SK-N-SH (cell line): ENCODE results near the gene NOL4L. TPM values are rescaled to one million over a fixed set of nuclear protein-coding genes. Genes with fewer than 3 reads are reported as not detected.

ENCODE experiments used
- CTCF ChIA-PET: fragments of 300-600, 350-600 bp; formaldehyde crosslinking; extraction: SDS; loops from one replicate; lab custom pipeline; 2021; lab: Yijun Ruan, JAX
- POLR2A ChIA-PET: fragments of 350-600 bp; sonication (Branson Sonifier 250); formaldehyde crosslinking; extraction: SDS; loops from one replicate; lab custom pipeline; 2020; ENCODE audit warnings: antibody characterized with exemption, inconsistent platforms; lab: Yijun Ruan, JAX
- DNase-seq: peaks from one replicate; pipeline ENCODE4 v3.0.0; 2012
- H2AFZ ChIP-seq: fragments of 200-600 bp; sonication (generic); 2 replicates; pipeline ENCODE4 v1.8.1; 2016; ENCODE audit warnings: antibody characterized with exemption, mild to moderate bottlenecking, low read depth
- H3F3A ChIP-seq: fragments of 200-600 bp; sonication (generic); replicated peaks from 2 replicates; pipeline ENCODE3; 2016; ENCODE audit warnings: antibody characterized with exemption, mild to moderate bottlenecking; ENCODE audit not compliant: insufficient read depth
- H3K27ac ChIP-seq, 2 experiments: fragments of 200-500 bp in 1 of 2; fragments of 200-600 bp in 1 of 2; sonication (Bioruptor generic) in 1 of 2; sonication (generic), shearing (Covaris generic) in 1 of 2; 2 replicates each; pipeline versions ENCODE4 v1.5.1 to v1.6.1; 2014 to 2016; ENCODE audit warnings: low read depth in 2 of 2, inconsistent platforms in 1 of 2, low read length in 1 of 2, mild to moderate bottlenecking in 1 of 2, mixed read lengths in 1 of 2
- H3K27me3 ChIP-seq: fragments of 200-600 bp; sonication (generic), shearing (Covaris generic); 2 replicates; pipeline ENCODE4 v1.6.1; 2016; ENCODE audit warnings: mixed run types; ENCODE audit not compliant: insufficient read depth
- H3K36me3 ChIP-seq, 2 experiments: fragments of 200-500 bp in 1 of 2; fragments of 200-600 bp in 1 of 2; sonication (Bioruptor generic) in 1 of 2; sonication (generic) in 1 of 2; replicated peaks in 1 of 2; 2 replicates each; pipeline versions ENCODE3 to v1.5.1; 2014 to 2016; ENCODE audit warnings: low read length in 1 of 2, mild to moderate bottlenecking in 1 of 2; ENCODE audit not compliant: insufficient read depth in 2 of 2, control insufficient read depth in 1 of 2
- H3K4me1 ChIP-seq, 2 experiments: fragments of 200-500 bp in 1 of 2; fragments of 200-600 bp in 1 of 2; sonication (Bioruptor generic) in 1 of 2; sonication (generic), shearing (Covaris generic) in 1 of 2; 2 replicates each; pipeline versions ENCODE4 v1.5.1 to v1.6.1; 2014 to 2016; ENCODE audit warnings: low read depth in 1 of 2, low read length in 1 of 2, mixed run types in 1 of 2; ENCODE audit not compliant: insufficient read depth in 2 of 2, control insufficient read depth in 1 of 2
- H3K4me2 ChIP-seq: fragments of 200-600 bp; sonication (generic), shearing (Covaris generic); 2 replicates; pipeline ENCODE4 v1.6.1; 2017; ENCODE audit warnings: mixed run types
- H3K4me3 ChIP-seq, 2 experiments: fragments of 200-500 bp in 1 of 2; fragments of 200-600 bp in 1 of 2; sonication (Bioruptor generic) in 1 of 2; sonication (generic), shearing (Covaris generic) in 1 of 2; 2 replicates each; pipeline versions ENCODE4 v1.5.1 to v1.8.1; 2014 to 2016; ENCODE audit warnings: low read depth in 2 of 2, inconsistent platforms in 1 of 2, low read length in 1 of 2, mild to moderate bottlenecking in 1 of 2, mixed read lengths in 1 of 2, moderate library complexity in 1 of 2
- H3K79me2 ChIP-seq: fragments of 200-600 bp; sonication (generic); 2 replicates; pipeline ENCODE4 v1.8.1; 2017; ENCODE audit warnings: mild to moderate bottlenecking; ENCODE audit not compliant: insufficient read depth
- H3K9ac ChIP-seq: fragments of 200-600 bp; sonication (generic); 2 replicates; pipeline ENCODE4 v1.6.1; 2017; ENCODE audit warnings: mixed run types
- H3K9me2 ChIP-seq: fragments of 200-600 bp; sonication (generic); 2 replicates; pipeline ENCODE4 v1.6.1; 2017; ENCODE audit warnings: mixed run types
- H3K9me3 ChIP-seq: fragments of 200-600 bp; sonication (generic); 2 replicates; pipeline ENCODE4 v1.6.1; 2017; ENCODE audit warnings: mixed run types, mild to moderate bottlenecking, moderate library complexity
- H4K20me1 ChIP-seq: fragments of 200-600 bp; sonication (generic); 2 replicates; pipeline ENCODE4 v1.6.1; 2017; ENCODE audit warnings: mild to moderate bottlenecking, mixed run types; ENCODE audit not compliant: insufficient read depth
- CHD2 ChIP-seq: fragments of 150-350 bp; IDR thresholded peaks from 2 replicates; pipeline ENCODE4 v1.6.1; 2018; ENCODE audit warnings: low read length; ENCODE audit not compliant: partially characterized antibody
- ELF1 ChIP-seq: IDR thresholded peaks from 2 replicates; pipeline ENCODE4 v1.4.0; 2012
- FOSL2 ChIP-seq: IDR thresholded peaks from 2 replicates; pipeline ENCODE4 v1.4.0; 2012; ENCODE audit warnings: low read depth, mild to moderate bottlenecking, moderate library complexity, borderline replicate concordance
- FOXJ3 ChIP-seq: sonication (generic); formaldehyde crosslinking; IDR thresholded peaks from 2 replicates; pipeline ENCODE4 v1.5.1; 2020; ENCODE audit warnings: mild to moderate bottlenecking, missing genetic modification reagents
- GABPA ChIP-seq: IDR thresholded peaks from 2 replicates; pipeline ENCODE4 v1.4.0; 2012; ENCODE audit warnings: low read depth, mild to moderate bottlenecking
- JUND ChIP-seq: IDR thresholded peaks from 2 replicates; pipeline ENCODE4 v1.4.0; 2012
- MXI1 ChIP-seq: IDR thresholded peaks from 2 replicates; pipeline ENCODE4 v1.6.1; 2012; ENCODE audit warnings: mild to moderate bottlenecking, low read depth, low read length, improper control_type of control experiment
- NFIC ChIP-seq: IDR thresholded peaks from 2 replicates; pipeline ENCODE4 v1.4.0; 2012; ENCODE audit warnings: borderline replicate concordance
- RAD21 ChIP-seq: IDR thresholded peaks from 2 replicates; pipeline ENCODE4 v1.6.1; 2012; ENCODE audit warnings: mild to moderate bottlenecking, low read length
- RCOR1 ChIP-seq: fragments of 150-350 bp; IDR thresholded peaks from 2 replicates; pipeline ENCODE4 v1.6.1; 2017; ENCODE audit warnings: antibody characterized with exemption, low read length
- REST ChIP-seq: IDR thresholded peaks from 2 replicates; pipeline ENCODE4 v1.6.1; 2012; ENCODE audit warnings: mild to moderate bottlenecking, low read depth, low read length, moderate library complexity
- RXRA ChIP-seq: IDR thresholded peaks from 2 replicates; pipeline ENCODE4 v1.4.0; 2012; ENCODE audit warnings: low read depth, mild to moderate bottlenecking, borderline replicate concordance
- SIN3A ChIP-seq: IDR thresholded peaks from 2 replicates; pipeline ENCODE4 v1.6.1; 2012; ENCODE audit warnings: low read depth, mild to moderate bottlenecking, low read length, moderate library complexity, borderline replicate concordance
- SMC3 ChIP-seq: IDR thresholded peaks from 2 replicates; pipeline ENCODE4 v1.6.1; 2012; ENCODE audit warnings: low read depth, low read length, improper control_type of control experiment
- TAF1 ChIP-seq: IDR thresholded peaks from 2 replicates; pipeline ENCODE4 v1.6.1; 2012; ENCODE audit warnings: low read depth, mild to moderate bottlenecking, low read length, moderate library complexity, borderline replicate concordance
- TCF12 ChIP-seq: IDR thresholded peaks from 2 replicates; pipeline ENCODE4 v1.4.0; 2012
- USF2 ChIP-seq: fragments of 150-350 bp; IDR thresholded peaks from 2 replicates; pipeline ENCODE4 v1.6.1; 2017; ENCODE audit warnings: antibody characterized with exemption, low read length, low read depth, borderline replicate concordance
- WGBS: methylation state at CpG from one replicate; pipeline ENCODE4 v1.1.6; 2017; ENCODE audit warnings: low lambda C conversion rate; 5-methylcytosine and 5-hydroxymethylcytosine counted together
- polyA plus RNA-seq, 3 experiments: library from polyadenylated mRNA; depleted of rRNA; stranded (reverse); fragments of >200 nt; gene quantifications; 2 replicates each; pipeline ENCODE4 v1.2.3, GENCODE V29; 2012
- TF ChIP-seq, protein P1 (sequence below): fragments of 200-600 bp; sonication (generic); IDR thresholded peaks from 2 replicates; pipeline ENCODE4 v1.6.1; 2017; ENCODE audit warnings: antibody characterized with exemption, mild to moderate bottlenecking, moderate library complexity
- TF ChIP-seq, protein P2 (sequence below): IDR thresholded peaks from 2 replicates; pipeline ENCODE4 v1.4.0; 2012; ENCODE audit warnings: low read depth
- TF ChIP-seq, protein P3 (sequence below): IDR thresholded peaks from 2 replicates; pipeline ENCODE4; 2012
- TF ChIP-seq, protein P4 (sequence below): fragments of 150-350 bp; IDR thresholded peaks from 2 replicates; pipeline ENCODE4 v1.6.1; 2016; ENCODE audit warnings: mild to moderate bottlenecking, low read depth, low read length

The NOL4L gene
- polyA plus RNA-seq, 1 of the 3 experiments (the other 2 are of a cell fraction): 14.3 TPM

GRCh38 chr20:32554965-32555289 lies 30.2 kb downstream of the NOL4L start:
- Histone ChIP-seq H2AFZ (no peak overlapping the region), H3K4me1 (peaks cover 0 to 4% of the 10 kb centered on the region in 2 experiments; a peak in 1 of 4 replicates), H4K20me1 (no peaks in the 10 kb centered on the region), H3K9me2 (no peaks in the 10 kb centered on the region), H3K27me3 (no peaks in the 10 kb centered on the region), H3K79me2 (no peaks in the 10 kb centered on the region), H3K4me3 (no peak overlapping the region), H3F3A (no peaks in the 10 kb centered on the region), H3K36me3 (no peaks in the 10 kb centered on the region), H3K9me3 (no peaks in the 10 kb centered on the region), H3K4me2 (no peak overlapping the region), H3K9ac (no peak overlapping the region), H3K27ac (no peak overlapping the region)
- TF ChIP-seq, protein P1, sequence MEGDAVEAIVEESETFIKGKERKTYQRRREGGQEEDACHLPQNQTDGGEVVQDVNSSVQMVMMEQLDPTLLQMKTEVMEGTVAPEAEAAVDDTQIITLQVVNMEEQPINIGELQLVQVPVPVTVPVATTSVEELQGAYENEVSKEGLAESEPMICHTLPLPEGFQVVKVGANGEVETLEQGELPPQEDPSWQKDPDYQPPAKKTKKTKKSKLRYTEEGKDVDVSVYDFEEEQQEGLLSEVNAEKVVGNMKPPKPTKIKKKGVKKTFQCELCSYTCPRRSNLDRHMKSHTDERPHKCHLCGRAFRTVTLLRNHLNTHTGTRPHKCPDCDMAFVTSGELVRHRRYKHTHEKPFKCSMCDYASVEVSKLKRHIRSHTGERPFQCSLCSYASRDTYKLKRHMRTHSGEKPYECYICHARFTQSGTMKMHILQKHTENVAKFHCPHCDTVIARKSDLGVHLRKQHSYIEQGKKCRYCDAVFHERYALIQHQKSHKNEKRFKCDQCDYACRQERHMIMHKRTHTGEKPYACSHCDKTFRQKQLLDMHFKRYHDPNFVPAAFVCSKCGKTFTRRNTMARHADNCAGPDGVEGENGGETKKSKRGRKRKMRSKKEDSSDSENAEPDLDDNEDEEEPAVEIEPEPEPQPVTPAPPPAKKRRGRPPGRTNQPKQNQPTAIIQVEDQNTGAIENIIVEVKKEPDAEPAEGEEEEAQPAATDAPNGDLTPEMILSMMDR: no peak
- TF ChIP-seq RCOR1 (no peak), MXI1 (no peak), GABPA (no peak), CHD2 (no peak), FOXJ3 (CRISPR knock-in tag) (no peak)
- TF ChIP-seq, protein P2, sequence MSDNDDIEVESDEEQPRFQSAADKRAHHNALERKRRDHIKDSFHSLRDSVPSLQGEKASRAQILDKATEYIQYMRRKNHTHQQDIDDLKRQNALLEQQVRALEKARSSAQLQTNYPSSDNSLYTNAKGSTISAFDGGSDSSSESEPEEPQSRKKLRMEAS: no peak
- 82% methylated on average over 3 of the region's 3 CpGs for WGBS
- POLR2A ChIA-PET: no interaction called here
- DNase-seq: no peak
- CTCF ChIA-PET: interaction anchor here (0.8 kb wide), 1 partner anchor 17 kb away, joined by 3 read pairs; no protein-coding TSS in a partner anchor

DNA sequence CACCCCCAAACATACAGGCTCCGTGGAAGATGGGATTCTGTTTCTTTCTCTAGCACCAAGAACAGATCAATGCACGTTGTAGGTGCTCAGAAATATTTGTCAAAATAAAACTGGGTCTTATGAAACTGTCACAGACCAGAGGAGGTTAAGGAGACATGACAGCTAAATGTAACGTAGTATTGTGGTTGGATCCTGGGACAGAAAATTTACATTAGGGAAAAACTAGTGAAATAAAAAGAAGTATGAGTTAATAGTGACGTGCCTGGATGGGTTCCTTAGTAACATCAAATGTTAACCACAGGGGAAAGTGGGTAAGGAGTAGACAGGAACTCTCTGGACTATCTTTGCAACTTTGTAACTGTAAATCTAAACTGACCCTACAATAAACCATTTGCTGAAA lies 31.5 kb downstream of the NOL4L start:
- H3K9ac ChIP-seq: no peak overlapping the region
- H3K4me2 ChIP-seq: no peak overlapping the region
- H2AFZ ChIP-seq: no peak overlapping the region
- H3K4me1 ChIP-seq: no peaks in the 10 kb centered on the region; a peak in 1 of 4 replicates
- H4K20me1 ChIP-seq: no peaks in the 10 kb centered on the region
- no peaks in the 10 kb centered on the region for H3K27me3 ChIP-seq
- POLR2A ChIA-PET: no interaction called here
- no peak overlapping the region for H3K4me3 ChIP-seq
- DNase-seq: no peak
- 73% methylated on average over 4 of the region's 4 CpGs for WGBS
- H3K9me3 ChIP-seq: no peaks in the 10 kb centered on the region
- H3F3A ChIP-seq: no peaks in the 10 kb centered on the region
- no peaks in the 10 kb centered on the region for H3K9me2 ChIP-seq
- no peaks in the 10 kb centered on the region for H3K79me2 ChIP-seq
- no peaks in the 10 kb centered on the region for H3K36me3 ChIP-seq
- no peak overlapping the region for H3K27ac ChIP-seq
- CTCF ChIA-PET: no interaction called here
- TF ChIP-seq JUND (no peak), TCF12 (no peak), FOSL2 (no peak), FOXJ3 (CRISPR knock-in tag) (no peak), ELF1 (no peak), SMC3 (no peak), RXRA (no peak), REST (no peak), TAF1 (no peak), GABPA (no peak), CHD2 (no peak), NFIC (no peak), USF2 (no peak), RAD21 (no peak), SIN3A (no peak)
- TF ChIP-seq, protein P3, sequence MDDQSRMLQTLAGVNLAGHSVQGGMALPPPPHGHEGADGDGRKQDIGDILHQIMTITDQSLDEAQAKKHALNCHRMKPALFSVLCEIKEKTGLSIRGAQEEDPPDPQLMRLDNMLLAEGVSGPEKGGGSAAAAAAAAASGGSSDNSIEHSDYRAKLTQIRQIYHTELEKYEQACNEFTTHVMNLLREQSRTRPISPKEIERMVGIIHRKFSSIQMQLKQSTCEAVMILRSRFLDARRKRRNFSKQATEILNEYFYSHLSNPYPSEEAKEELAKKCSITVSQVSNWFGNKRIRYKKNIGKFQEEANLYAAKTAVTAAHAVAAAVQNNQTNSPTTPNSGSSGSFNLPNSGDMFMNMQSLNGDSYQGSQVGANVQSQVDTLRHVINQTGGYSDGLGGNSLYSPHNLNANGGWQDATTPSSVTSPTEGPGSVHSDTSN: no peak
- TF ChIP-seq, protein P4, sequence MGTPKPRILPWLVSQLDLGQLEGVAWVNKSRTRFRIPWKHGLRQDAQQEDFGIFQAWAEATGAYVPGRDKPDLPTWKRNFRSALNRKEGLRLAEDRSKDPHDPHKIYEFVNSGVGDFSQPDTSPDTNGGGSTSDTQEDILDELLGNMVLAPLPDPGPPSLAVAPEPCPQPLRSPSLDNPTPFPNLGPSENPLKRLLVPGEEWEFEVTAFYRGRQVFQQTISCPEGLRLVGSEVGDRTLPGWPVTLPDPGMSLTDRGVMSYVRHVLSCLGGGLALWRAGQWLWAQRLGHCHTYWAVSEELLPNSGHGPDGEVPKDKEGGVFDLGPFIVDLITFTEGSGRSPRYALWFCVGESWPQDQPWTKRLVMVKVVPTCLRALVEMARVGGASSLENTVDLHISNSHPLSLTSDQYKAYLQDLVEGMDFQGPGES: no peak
